GM21423 (cell line): Measurements from ENCODE around the gene SLC17A3.

ENCODE experiments used
- ATAC-seq: cut with Tn5 transposase; IDR thresholded peaks from one replicate; pipeline ENCODE4 v1.9.1; 2021; ENCODE audit warnings: mild to moderate bottlenecking, moderate library complexity; ENCODE audit not compliant: unreplicated experiment

SLC17A3 gene

GRCh38 chr6:25844518-25844917 is 29.5 kb downstream of the SLC17A3 start:
- no peak for ATAC-seq

GRCh38 chr6:25842526-25842925 is 31.5 kb downstream of the SLC17A3 start:
- no peak for ATAC-seq

- ATAC-seq, result no peak
These were observed 38.4 kb downstream of the SLC17A3 start for GRCh38 chr6:25835442-25836283.

- no peak for ATAC-seq
These were observed 39.1 kb downstream of the SLC17A3 start for GRCh38 chr6:25834950-25835349.

- ATAC-seq, result no peak
These were observed 40.9 kb downstream of the SLC17A3 start for GRCh38 chr6:25833136-25833535.

- no peak for ATAC-seq
These were observed 41.4 kb downstream of the SLC17A3 start for GRCh38 chr6:25832670-25833069.

GRCh38 chr6:25832307-25832662 is 41.8 kb downstream of the SLC17A3 start:
- no peak for ATAC-seq

- ATAC-seq, result no peak
These were observed 42.3 kb downstream of the SLC17A3 start, which contains the start of gene SLC17A1 for GRCh38 chr6:25831532-25832306. SLC17A1 (minus strand) TSS chr6:25832052; CDS start chr6:25830557, 1,495 bp downstream.

GRCh38 chr6:25830458-25830857 is 43.6 kb downstream of the SLC17A3 start:
- no peak for ATAC-seq

- no peak for ATAC-seq
These were observed 44.7 kb downstream of the SLC17A3 start for GRCh38 chr6:25829375-25829774.

- no peak for ATAC-seq
These were observed 52.7 kb downstream of the SLC17A3 start for GRCh38 chr6:25821341-25821740.

GRCh38 chr6:25816252-25816651 is 57.8 kb downstream of the SLC17A3 start:
- ATAC-seq, result no peak

- ATAC-seq, result no peak
These were observed 58.8 kb downstream of the SLC17A3 start for GRCh38 chr6:25815194-25815593.

- ATAC-seq, result no peak
These were observed 69.2 kb downstream of the SLC17A3 start for GRCh38 chr6:25804804-25805203.

GRCh38 chr6:25801436-25801835 is 72.6 kb downstream of the SLC17A3 start:
- no peak for ATAC-seq
